ENCODE data around the gene FYN.

Gene FYN

DNA sequence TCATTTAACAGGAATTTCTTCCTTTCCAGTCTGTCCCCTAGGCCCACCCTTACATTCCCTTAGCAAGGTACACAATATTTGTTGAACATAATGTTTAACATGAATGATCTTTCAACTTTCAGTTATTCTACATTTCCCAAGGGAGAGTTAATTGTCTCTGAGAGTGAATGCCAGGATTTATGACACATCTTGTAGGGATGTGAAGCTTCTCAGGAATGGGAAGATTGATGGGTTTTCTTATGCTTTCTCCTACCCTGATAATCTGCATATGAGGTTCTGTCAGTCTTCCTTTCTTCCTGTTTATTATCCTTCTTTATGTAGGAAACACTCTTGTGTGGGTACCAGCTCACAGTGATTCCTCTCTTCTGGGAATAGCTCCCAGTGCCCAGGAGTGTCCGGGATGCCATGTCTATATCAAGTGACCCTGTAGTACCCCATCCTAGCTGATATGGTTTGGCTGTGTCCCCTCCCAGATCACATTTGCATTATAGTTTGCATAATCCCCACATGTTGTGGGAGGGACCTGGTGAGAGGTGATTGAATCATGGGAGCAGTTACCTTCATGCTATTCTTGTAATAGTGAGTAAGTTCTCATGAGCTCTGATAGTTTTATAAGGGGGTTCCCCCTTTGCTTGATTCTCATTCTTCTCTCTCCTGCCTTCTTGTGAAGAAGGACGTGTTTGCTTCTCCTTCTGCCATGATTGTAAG is 7.1 kb upstream of the FYN start:
- DNase-seq, result no peak

DNA sequence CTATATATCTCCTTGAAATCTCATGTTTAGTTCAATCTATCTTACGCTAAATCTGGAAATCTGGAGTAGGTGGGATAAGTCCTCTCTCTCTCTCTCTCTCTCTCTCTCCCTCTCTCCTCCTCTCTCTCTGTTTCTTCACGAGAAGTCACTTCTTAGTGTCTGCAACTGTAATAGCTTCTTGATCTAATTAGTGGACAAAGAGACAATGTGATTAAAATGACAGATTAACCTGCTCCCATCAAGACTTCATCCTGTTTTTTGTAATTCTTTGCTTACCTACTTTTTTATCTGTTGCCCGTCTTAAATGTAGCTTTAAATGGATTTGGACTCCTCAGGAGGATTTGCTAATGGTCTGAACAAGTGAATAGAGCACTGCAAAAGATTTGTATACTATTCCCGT is 2.5 kb upstream of the FYN start:
- DNase-seq, result no peak

DNA sequence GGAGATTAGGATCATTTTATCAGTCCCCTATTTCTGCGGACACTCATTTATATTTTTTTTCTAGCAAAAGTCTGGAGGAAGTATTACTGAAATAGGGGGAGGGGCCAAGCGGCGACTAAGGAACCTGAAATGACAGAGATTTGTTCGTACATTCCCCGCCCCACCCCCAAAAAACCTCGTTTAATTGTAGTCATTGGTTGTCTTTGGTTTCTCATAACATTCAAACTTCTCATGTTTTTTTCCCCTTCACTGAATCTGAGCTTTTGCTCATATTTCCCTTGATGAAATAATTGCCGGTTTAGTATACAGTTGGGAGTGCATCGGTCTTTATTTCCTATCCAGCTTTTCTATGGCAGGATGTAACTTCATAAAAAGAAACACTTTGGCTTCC is 768 bp upstream of the FYN start:
- DNase-seq, result no peak

DNA sequence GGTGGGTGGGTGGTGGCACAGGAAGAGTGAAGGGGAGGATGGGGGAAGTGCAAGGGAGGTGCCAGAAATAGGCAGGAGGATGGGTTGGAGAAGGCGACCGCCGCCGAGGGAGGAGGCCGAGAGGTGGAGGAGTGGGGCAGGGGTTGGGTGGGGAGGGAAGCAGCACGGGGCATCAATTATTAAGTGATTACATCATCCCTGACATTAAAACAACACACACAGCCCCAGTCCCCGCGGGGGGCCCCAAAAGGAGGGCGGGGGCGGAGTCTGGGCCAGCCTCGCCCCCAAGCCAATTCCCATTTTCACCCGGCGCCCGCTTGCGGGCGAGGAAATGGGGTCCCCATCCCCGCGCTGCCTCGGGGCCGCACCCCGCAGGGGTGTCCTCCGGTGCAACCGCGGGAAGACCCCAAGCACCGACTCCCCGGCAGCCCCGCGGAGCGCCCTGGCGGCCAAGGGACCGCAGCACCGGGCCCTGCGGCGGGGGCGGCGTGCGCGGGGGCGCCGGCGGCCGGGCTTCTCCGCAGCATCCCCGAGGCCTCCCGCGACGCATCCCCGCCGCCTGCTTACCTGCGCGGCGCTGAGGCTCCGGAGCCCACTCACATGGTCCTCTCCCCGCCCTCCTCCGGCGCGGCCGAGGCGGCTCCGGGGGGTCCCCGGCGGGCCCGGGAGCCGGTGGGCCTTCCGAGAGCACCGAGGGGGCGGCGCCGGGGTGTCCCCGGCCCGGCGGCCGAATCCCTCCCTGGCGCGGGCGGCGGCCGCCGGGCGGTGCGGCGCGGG is 663 bp downstream of the FYN start:
- no peak for DNase-seq

DNA sequence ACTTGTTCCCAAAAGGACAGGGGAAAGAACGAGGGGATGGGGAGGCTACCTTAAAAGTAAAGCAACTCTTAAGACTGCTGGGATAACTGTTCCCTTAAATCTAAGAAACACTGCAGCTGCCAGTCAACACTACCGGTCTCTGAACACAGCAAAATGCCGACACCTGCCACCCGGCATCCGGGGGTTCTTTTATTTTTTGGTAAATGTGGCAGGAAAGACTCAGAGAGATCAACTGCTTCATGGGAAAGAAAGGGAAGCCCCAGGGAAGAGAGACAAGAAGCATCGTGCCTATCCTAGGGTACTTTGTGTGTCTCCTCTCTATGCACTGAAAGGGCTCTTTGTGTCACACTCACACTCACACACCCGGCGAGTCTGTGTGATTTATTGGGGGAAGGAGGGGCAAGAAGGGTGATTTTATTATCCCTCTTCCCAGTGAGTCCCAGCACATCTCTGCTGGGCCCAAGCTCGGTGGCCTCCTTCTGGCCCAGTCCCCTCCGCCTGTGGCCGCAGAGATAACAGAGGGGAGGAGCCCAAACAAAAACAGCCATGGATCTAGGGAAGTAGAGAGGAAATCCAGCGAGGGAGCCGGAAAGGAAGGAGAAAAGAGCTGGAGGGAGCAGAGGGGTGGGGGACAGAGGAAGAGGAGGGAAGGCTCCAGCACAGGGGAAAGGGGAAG is 1.4 kb downstream of the FYN start:
- DNase-seq, result no peak

DNA sequence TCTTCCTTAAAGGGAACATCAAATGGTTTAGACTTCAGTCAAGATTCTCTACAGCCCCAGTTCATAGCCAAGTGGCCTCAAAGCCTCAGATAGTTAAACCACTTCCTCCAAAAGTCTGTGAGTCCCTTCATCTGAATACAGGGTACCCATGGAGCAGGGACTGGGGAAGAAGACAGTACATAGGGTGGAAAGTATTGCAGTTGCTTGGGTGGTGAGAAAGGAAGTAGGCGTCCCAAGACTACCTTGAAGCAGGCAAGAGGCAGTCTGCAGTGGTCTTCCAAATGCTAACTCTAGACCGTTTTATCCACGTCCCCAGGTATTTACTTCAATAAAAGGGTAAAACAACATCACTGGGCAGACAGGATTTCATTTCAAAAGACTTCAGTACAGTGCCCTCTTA is 2.0 kb downstream of the FYN start:
- DNase-seq, result no peak

DNA sequence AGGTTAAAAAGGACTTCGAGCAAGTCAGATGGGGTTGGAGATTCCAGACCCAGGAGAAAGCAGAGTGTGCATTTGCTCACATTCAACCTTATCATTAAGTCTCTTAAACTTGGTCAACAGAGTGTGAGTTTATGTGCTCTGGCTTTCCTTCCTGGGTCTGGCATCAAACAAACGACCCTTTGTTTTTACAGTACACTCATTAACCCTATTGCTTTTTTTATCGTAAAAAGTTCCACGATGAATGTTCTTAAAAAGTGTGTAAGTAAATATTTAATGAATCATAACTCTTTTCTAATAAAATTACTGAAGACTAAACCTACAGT is 2.5 kb downstream of the FYN start:
- DNase-seq, result no peak

DNA sequence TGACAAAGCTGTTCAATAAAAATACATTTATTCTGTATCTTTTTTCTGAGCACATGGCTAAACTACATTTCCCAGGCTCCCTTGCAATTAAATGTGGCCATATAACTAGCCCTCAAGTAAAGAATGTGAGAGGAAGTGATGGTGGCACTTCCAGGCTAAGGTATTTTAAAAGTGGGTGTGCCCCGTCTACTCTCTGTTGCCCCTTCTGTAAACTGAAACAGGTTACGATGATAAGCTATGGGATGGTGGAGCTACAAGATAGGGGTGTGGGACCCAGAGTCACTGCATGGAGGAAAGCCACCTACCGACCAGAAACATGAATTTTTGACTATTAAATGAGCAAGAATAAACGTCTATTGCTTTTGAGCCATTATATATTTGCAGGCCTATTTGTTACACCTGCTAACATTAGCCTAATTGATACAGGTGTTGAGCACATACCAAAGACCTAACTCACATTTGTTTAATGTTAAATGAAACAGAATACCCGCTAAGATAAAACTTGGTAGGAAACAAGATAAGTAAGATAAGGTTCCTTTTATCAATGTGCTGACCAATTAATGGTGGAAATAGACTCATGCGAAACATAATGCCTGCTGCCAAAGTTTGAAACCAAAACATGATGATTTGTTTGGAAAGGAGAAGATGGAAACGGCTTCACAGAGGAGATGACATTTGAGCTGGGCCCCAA is 3.1 kb downstream of the FYN start:
- no peak for DNase-seq

DNA sequence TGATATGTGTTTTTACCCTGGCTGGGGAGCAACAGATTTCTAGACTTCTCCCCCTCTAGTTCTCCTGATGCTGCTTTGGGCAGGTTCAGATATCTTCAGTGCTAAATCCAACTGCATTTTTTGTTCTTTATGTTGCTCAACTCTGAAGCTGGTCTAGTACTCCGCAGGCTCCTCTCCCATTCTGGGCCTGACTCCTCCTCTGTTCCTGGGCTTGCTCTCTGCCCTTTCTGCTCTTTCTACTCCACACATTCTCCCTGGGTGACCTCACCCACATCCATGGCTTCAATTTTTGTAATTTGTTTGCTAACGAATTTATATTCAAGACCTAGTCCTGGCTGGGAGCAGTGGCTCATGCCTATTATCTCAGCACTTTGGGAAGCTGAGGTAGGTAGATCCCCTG is 6.4 kb downstream of the FYN start:
- no peak for DNase-seq

DNA sequence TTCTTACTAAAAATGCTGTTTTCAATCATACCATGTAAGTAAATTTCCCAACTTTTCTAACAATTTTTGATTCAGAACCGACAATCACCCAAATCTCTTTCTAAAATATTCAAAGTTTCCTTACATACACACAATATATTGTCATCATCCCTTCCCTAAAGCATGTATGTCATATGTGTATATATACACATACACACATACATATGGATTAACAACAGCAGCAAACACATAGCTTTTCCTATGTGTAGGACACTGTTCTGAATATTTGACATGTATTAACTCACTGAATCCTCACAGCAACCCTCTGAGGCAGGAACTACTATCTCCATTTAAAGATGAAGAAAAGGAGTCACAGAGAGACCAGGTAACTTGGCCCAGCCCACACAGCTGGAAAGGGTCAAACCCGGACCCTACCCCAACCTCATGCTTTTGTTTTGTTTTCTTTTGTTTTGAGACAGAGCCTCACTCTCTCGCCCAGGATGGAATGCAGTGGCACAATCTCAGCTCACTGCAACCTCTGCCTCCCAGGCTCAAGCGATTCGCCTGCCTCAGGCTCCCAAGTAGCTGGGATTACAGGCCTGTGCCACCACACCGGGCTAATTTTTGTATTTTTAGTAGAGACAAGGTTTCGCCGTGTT is 7.2 kb downstream of the FYN start:
- DNase-seq, result no peak

DNA sequence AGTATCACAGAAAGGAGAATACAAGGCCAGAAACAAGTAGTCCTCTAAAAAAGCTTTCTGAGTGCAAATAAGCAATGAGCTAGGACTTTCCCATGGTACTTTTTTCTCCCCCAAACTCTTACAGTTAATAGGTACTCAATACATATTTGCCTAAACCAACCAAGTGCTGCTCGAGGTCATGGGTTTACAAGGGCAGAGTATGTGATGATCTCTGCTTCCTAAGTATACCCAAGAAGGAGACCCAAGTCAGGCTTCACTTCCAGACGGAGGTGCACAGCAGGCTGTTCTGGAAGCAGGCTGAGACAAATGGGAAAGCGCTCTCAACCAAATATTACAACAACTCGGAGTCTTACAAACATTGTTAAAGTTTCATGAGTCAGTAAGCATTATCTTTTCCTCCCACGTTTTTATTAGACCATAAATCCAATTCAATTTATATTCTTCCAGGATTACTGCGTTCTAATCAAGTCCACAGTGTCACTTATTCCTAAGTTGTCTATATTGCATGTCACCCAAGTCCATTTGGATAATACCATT is 8.1 kb downstream of the FYN start:
- DNase-seq, result no peak

DNA sequence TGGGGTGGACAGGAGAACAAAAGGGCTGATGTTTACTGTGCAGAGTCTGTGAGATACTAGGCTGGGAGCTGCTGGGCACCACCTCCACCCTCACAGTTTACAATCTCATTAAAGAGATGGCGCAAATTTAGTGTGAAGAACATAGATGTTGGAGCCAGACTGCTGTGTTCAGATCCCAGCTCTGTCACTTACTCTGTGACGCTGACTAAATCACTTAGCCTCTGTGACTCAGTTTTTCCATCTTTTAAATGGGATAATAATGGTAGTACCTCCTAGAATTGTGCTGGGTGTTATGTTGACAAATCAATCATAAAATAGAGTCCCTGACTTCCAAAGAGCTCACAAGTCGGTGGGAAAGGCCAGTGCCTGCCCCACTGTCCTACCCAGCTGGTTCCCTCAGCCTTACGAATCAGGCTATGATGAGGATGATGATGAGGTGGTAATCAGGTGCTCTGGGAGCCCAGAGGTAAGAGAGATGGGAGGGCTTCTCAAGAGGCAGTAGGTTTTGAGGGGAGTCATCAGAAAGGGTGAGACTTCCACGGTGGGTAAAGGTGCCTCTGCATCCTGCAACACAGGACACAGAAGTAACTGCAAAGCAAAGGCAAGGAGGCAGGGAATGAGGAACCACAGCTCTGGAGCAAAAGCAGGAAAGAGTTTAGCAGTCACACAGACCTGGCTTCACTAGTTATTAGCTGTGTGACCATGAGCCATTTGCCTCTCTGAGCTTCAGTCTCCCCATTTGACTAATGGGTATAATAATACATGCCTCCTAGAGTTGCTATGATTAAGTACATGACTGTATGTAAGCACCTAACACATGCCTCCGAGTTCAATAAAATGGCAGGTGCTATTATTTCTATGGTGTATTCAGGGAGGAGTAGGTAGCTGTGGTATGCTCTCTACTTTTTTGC is 8.9 kb downstream of the FYN start:
- no peak for DNase-seq

DNA sequence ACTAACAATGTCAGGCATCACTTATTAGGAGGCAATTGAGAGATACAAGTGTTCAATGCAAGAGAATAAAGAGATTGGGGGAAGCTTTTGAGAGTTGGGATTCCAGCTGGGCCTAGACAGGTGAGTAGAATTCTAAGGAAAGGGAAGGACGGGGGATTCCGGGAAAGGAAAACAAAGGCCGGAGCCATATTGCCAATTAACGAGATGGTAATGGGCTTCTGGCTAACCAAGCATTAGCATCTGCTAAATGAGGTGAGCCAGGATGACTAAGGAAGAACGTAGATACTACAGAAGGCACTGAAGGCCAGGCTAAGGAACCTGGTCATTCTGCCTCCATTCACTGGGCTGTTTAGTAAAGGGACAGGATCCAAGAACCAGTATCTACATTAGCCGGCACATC is 10.5 kb downstream of the FYN start:
- no peak for DNase-seq

DNA sequence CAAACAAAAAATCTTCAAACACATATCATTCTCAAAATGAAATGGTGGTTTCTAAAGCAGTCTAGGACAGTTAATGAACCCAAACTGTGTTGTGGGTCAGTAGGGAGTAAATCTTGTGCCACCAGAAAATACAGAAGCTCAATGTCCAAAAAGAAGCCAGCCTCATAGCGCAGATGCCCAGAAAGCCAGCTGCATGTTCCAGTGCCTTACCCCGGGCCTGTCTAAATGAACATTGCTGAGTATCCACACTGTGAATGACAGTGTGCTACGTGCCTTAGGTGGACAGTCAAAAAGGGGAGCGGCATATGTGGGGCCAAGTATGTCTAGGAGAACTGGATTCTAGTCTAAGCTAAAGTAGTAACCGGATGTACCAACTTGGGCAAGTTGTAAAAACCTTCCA is 10.9 kb downstream of the FYN start:
- DNase-seq, result no peak

DNA sequence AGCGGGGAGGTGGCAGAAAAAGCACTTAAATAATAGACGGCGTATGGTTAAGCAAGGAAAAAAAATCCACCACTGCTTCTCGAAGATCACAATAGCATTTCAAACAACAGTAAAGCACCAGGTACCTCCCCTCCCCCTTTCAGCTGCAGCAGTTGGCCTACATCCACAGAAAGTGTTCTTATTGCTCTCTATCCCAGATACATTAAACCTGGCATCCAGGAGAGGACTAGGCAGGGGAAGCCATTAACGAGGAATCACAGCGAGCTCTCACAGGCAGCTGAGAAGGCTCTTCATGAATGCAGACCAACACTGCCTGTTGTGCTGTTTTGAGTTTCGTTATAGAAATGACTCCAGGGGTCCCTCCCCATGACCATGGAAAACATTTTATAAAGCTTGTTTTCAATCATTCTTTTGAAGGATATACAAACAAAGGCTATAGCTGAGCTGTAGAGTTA is 11.8 kb downstream of the FYN start:
- no peak for DNase-seq

DNA sequence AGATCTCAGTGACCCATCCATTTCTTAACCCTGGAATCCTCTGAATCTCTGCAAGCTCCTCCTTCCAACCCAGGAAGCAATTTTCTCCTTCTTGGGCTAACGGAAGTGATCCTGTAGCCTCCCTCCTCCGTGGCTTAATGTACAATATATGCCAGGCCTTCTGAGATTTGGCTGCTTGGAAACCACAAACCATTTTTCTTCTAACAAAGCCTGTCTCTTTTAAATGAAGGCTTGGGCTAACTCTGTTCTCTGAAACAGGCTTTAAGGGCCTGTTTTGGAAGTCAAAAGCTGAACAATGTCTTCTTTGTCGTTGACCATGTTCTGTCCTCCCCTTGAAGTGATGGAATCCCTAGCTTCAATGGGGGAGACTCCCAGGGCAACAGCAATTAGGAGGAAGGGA is 14.9 kb downstream of the FYN start:
- DNase-seq, result no peak

DNA sequence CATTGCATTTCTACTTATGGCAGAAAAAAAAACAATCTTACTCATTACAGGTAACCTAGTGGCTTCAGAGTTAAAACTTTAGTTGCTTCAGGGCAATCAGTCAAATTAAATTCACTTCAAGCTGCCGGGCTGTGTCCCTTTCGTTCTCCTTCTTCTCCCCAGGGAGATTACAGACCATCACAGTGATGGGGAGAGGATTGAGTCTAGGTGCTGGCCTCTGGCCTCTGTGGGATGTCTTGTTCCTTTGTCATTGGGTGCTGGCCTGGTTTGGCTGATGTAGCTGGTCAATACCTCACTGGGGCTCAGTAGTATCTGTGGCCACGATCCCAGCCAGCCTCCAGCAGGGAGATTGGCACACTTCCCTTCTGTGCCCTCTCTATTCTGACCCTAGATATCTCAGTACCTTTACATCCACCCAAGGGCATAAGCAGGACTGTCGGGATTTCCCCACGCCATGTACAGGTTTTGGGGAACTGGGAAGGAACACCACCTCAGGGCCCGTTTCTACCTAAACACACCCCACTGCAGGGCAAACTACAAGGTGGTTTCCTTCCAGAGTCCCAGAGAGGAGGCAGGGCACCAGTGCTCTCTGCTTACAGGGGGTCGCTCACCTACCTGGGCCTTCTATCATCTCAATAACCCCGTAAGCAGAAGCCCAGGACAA is 15.4 kb downstream of the FYN start:
- DNase-seq, result no peak

DNA sequence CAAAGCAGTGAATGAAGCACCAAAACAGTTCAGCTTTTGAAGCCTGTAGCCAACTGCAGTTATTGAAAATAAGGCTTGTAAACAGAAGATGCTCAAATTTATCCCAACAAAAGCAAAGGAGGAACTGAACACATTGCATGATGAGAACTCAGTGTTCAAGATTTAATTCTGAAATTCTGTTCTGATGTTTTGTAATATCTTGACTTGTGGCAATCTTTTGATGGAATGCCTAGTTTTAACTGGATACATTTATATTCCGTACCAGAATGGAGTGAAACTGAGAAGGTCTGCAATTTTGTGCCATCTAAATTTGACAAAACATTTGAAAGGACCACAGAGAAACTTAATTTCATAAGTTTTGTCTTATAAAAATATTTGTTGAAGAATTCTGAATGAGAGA is 17.5 kb downstream of the FYN start:
- no peak for DNase-seq

DNA sequence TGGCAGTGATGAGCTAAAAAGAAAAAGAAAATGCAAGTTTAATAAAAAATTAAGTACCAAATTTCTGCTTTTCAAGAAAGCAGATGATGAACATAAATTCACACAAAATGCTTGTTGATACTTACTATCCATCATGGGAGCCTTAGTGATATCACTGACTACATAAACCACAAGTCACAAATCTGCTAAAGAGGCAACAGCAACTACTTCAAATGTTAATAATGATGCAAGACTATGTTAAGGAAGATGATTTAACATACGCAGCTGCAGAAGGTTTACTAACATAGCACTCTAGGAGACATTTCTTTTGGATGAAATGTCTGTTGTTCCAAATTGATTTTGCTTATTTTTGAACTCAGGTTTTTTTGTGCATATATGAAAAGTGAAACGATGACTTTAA is 18.6 kb downstream of the FYN start:
- no peak for DNase-seq

DNA sequence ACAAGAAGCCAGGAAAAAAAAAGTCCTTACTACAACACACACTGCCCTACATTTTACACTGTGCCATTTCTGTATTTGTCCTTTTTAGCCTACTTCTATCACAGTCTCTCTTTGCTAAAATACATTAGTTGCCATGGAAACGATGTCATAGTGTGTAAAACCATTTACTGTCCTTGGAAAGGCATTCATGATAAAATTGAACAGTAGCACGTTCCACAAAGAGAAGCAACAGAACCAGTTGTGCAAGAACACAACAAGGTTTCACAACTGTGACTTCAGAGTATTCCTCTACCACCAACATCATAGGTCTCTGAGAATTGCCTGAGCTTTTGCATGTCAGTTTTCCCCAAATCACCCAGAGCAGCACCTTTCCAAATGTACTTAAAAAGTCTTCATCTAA is 20.5 kb downstream of the FYN start:
- DNase-seq, result no peak

DNA sequence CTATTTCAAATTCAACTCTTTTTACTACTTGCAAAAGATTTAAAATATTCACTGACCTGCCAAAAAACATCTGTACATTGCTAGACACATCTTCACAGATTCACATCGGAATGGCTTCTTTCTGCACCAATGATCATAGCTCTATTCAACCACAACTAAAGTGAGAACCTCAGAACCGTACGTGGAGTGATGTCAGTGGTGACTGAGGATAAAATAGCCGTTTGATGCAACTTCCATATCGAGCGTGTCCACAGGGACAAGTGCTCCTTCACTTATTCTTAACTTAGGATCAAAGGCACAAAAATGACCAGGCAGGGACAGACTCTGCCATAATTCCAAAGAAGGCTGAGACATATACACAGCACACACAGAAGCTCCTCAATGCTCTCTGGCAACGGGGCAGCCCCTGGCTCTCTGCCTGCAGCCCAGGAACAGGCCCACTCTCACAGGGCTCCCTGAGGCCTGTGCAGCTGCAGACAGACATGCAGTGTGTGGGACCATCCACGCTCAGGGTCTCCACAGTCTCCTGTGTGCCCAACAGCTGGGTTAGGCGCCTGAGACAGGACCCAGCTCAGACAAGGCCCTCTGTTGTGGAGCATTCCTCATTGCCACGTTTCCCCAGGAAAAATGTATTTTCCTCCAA is 22.8 kb downstream of the FYN start:
- no peak for DNase-seq
